Measurements from ENCODE around the gene CAMSAP3.

GRCh38 chr19:7559102-7559501 lies 36.6 kb upstream of the CAMSAP3 start:
- TF ChIP-seq, protein P1, sequence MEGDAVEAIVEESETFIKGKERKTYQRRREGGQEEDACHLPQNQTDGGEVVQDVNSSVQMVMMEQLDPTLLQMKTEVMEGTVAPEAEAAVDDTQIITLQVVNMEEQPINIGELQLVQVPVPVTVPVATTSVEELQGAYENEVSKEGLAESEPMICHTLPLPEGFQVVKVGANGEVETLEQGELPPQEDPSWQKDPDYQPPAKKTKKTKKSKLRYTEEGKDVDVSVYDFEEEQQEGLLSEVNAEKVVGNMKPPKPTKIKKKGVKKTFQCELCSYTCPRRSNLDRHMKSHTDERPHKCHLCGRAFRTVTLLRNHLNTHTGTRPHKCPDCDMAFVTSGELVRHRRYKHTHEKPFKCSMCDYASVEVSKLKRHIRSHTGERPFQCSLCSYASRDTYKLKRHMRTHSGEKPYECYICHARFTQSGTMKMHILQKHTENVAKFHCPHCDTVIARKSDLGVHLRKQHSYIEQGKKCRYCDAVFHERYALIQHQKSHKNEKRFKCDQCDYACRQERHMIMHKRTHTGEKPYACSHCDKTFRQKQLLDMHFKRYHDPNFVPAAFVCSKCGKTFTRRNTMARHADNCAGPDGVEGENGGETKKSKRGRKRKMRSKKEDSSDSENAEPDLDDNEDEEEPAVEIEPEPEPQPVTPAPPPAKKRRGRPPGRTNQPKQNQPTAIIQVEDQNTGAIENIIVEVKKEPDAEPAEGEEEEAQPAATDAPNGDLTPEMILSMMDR (IDR thresholded peaks at IDR 0.05) = no peak
- no peak for TF ChIP-seq POLR2A (IDR thresholded peaks at IDR 0.05)

Measured in adrenal gland (tissue), 5 donors.